Measurements from ENCODE around the gene RAB5A. TPM values are rescaled to one million over a fixed set of nuclear protein-coding genes. Genes with fewer than 3 reads are reported as not detected.
A peak's percentile ranks its signal among the peaks of the same experiment; 100 is the strongest.

Gene RAB5A
- total RNA-seq, 2 experiments from 2014 or later: 24.5 to 39.2 TPM

- Histone ChIP-seq H3K79me2 (ENCODE audit: insufficient read depth, low read depth, low read length) (no peaks in the 10 kb centered on the region), H4K20me1 (ENCODE audit: insufficient read depth, low read length) (no peaks in the 10 kb centered on the region), H3K4me2 (ENCODE audit: low read length) (no peak overlapping the region), H3K36me3 (ENCODE audit: insufficient read depth, low read length) (no peaks in the 10 kb centered on the region), H3K4me1 (ENCODE audit: insufficient read depth, low read length, poor library complexity, severe bottlenecking) (no peaks in the 10 kb centered on the region), H3K27ac (ENCODE audit: low read depth, low read length, poor library complexity, severe bottlenecking) (no peak overlapping the region), H3K4me3 (ENCODE audit: low read depth, low read length, poor library complexity, severe bottlenecking) (no peak overlapping the region), H3K9me3 (ENCODE audit: low read length) (no peaks in the 10 kb centered on the region), H3K9me2 (ENCODE audit: insufficient read depth, low read length) (no peaks in the 10 kb centered on the region), H2AFZ (ENCODE audit: low read length) (0 out of 2 replicates have a peak overlapping the region, but pooled peaks have one; percentile 36)
- DNase-seq (ENCODE audit: low spot score): no peak
- no peak for TF ChIP-seq EZH2phosphoT487 (IDR thresholded peaks at IDR 0.05; ENCODE audit: borderline replicate concordance, low read depth, low read length)
- TF ChIP-seq CTCF (conservative IDR thresholded peaks at IDR 0.05; ENCODE audit: low read length): no peak
- ChIA-PET CTCF (ENCODE audit: unreplicated experiment) (no interaction called here), POLR2A (no interaction called here)
- intact Hi-C loops (cut with micrococcal nuclease; ENCODE audit: unreplicated experiment): no loop called here
- no TSS peak for BruUV-seq (replicated peaks)
These were observed 15.7 kb upstream of the RAB5A start for GRCh38 chr3:19931180-19931692.

GRCh38 chr3:19931767-19932188 is 15.1 kb upstream of the RAB5A start:
- no TSS peak for BruUV-seq (replicated peaks)
- no peak overlapping the region for H2AFZ ChIP-seq (ENCODE audit: low read length)
- H3K79me2 ChIP-seq (ENCODE audit: insufficient read depth, low read depth, low read length): no peaks in the 10 kb centered on the region
- no peak for DNase-seq (ENCODE audit: low spot score)
- no peaks in the 10 kb centered on the region for H3K9me3 ChIP-seq (ENCODE audit: low read length)
- ChIA-PET POLR2A (no interaction called here), CTCF (ENCODE audit: unreplicated experiment) (no interaction called here)
- H3K4me1 ChIP-seq (ENCODE audit: insufficient read depth, low read length, poor library complexity, severe bottlenecking): no peaks in the 10 kb centered on the region
- H3K4me2 ChIP-seq (ENCODE audit: low read length): no peak overlapping the region
- TF ChIP-seq EZH2phosphoT487 (IDR thresholded peaks at IDR 0.05; ENCODE audit: borderline replicate concordance, low read depth, low read length) (no peak), CTCF (conservative IDR thresholded peaks at IDR 0.05; ENCODE audit: low read length) (no peak)
- H3K36me3 ChIP-seq (ENCODE audit: insufficient read depth, low read length): no peaks in the 10 kb centered on the region
- no peaks in the 10 kb centered on the region for H3K9me2 ChIP-seq (ENCODE audit: insufficient read depth, low read length)
- intact Hi-C loops (cut with micrococcal nuclease; ENCODE audit: unreplicated experiment): no loop called here
- H3K27ac ChIP-seq (ENCODE audit: low read depth, low read length, poor library complexity, severe bottlenecking): no peak overlapping the region
- no peaks in the 10 kb centered on the region for H4K20me1 ChIP-seq (ENCODE audit: insufficient read depth, low read length)
- no peak overlapping the region for H3K4me3 ChIP-seq (ENCODE audit: low read depth, low read length, poor library complexity, severe bottlenecking)

GRCh38 chr3:19932422-19932821 is 14.5 kb upstream of the RAB5A start:
- H3K36me3 ChIP-seq (ENCODE audit: insufficient read depth, low read length): no peaks in the 10 kb centered on the region
- H3K27ac ChIP-seq (ENCODE audit: low read depth, low read length, poor library complexity, severe bottlenecking): no peak overlapping the region
- H2AFZ ChIP-seq (ENCODE audit: low read length): no peak overlapping the region
- no peaks in the 10 kb centered on the region for H3K79me2 ChIP-seq (ENCODE audit: insufficient read depth, low read depth, low read length)
- H4K20me1 ChIP-seq (ENCODE audit: insufficient read depth, low read length): no peaks in the 10 kb centered on the region
- CTCF ChIA-PET (ENCODE audit: unreplicated experiment): no interaction called here
- intact Hi-C loops (cut with micrococcal nuclease; ENCODE audit: unreplicated experiment): no loop called here
- DNase-seq (ENCODE audit: low spot score): no peak
- H3K9me3 ChIP-seq (ENCODE audit: low read length): no peaks in the 10 kb centered on the region
- H3K9me2 ChIP-seq (ENCODE audit: insufficient read depth, low read length): no peaks in the 10 kb centered on the region
- H3K4me3 ChIP-seq (ENCODE audit: low read depth, low read length, poor library complexity, severe bottlenecking): no peak overlapping the region
- TF ChIP-seq EZH2phosphoT487 (IDR thresholded peaks at IDR 0.05; ENCODE audit: borderline replicate concordance, low read depth, low read length): no peak
- no peak for TF ChIP-seq CTCF (conservative IDR thresholded peaks at IDR 0.05; ENCODE audit: low read length)
- H3K4me2 ChIP-seq (ENCODE audit: low read length): no peak overlapping the region
- BruUV-seq (replicated peaks): no TSS peak
- no peaks in the 10 kb centered on the region for H3K4me1 ChIP-seq (ENCODE audit: insufficient read depth, low read length, poor library complexity, severe bottlenecking)
- POLR2A ChIA-PET: no interaction called here
